Esophagus muscularis mucosa (tissue), 4 donors: ENCODE measurements around the gene KLRC4. TPM values are rescaled to one million over a fixed set of nuclear protein-coding genes. Genes with fewer than 3 reads are reported as not detected.
"Not testable (repeated sequence)": the region's sequence is repeated elsewhere in the genome, so short reads cannot be mapped to it uniquely, and the experiment has no call there.

Experiments
- DNase-seq: peaks from one replicate; pipeline ENCODE4 v3.0.0-alpha.2; 2017; ENCODE audit errors: extremely low spot score
- H3K27ac ChIP-seq, 4 donors: fragments of 200-600 bp; sonication (generic); replicated peaks in 1 of 4; 1 replicate in 3 of 4; 2 replicates in 1 of 4; pipeline ENCODE4 v1.5.1; 2016 to 2019; ENCODE audit warnings: mild to moderate bottlenecking in 1 of 4
- H3K27me3 ChIP-seq, 4 donors: fragments of 200-600 bp; sonication (generic); one replicate each; pipeline versions ENCODE4 v1.5.1 to v1.6.0; 2016 to 2019
- H3K36me3 ChIP-seq, 4 donors: fragments of 200-600 bp; sonication (generic); one replicate each; pipeline ENCODE4 v1.5.1; 2016 to 2019
- H3K4me1 ChIP-seq, 4 donors: fragments of 200-600 bp; sonication (generic); one replicate each; pipeline ENCODE4 v1.5.1; 2016 to 2019
- H3K4me3 ChIP-seq, 4 donors: fragments of 200-600 bp; sonication (generic); 1 replicate in 2 of 4; 2 replicates in 2 of 4; pipeline ENCODE4 v1.5.1; 2016 to 2019; ENCODE audit warnings: mild to moderate bottlenecking in 4 of 4, moderate library complexity in 1 of 4
- H3K9me3 ChIP-seq, 4 donors: fragments of 200-600 bp; sonication (generic); 1 replicate in 3 of 4; 2 replicates in 1 of 4; pipeline ENCODE4 v1.5.1; 2016 to 2019
- CTCF ChIP-seq, 3 experiments: fragments of 200-600 bp in 2 of 3; fragments of 450-650 bp in 1 of 3; sonication (generic) in 2 of 3; IDR thresholded peaks; one replicate each; pipeline ENCODE4 v1.5.1; 2017 to 2019; ENCODE audit warnings: antibody characterized with exemption in 3 of 3, mild to moderate bottlenecking in 2 of 3, moderate library complexity in 1 of 3
- EP300 ChIP-seq: sonication (generic); formaldehyde crosslinking; IDR thresholded peaks from one replicate; pipeline ENCODE4 v1.6.1; 2017; ENCODE audit warnings: antibody characterized with exemption
- POLR2A ChIP-seq: fragments of 450-650 bp; IDR thresholded peaks from one replicate; pipeline ENCODE4 v1.6.1; 2017; ENCODE audit warnings: antibody characterized with exemption, moderate library complexity, mild to moderate bottlenecking, low read depth
- POLR2AphosphoS5 ChIP-seq, 2 donors: sonication (generic); formaldehyde crosslinking; IDR thresholded peaks; one replicate each; pipeline ENCODE4 v1.6.1; 2017; ENCODE audit warnings: antibody characterized with exemption in 2 of 2
- WGBS: methylation state at CpG from one replicate; pipeline ENCODE4 v1.1.5; 2018; 5-methylcytosine and 5-hydroxymethylcytosine counted together
- intact Hi-C: fragments of 100-400 bp; cut with DNase I; formaldehyde crosslinking; loops from one replicate; pipeline ENCODE4 v1.15.1; 2023
- total RNA-seq, 4 donors: library from RNA; depleted of rRNA; stranded (reverse); fragments of >200 nt; gene quantifications; one replicate each; pipeline versions ENCODE4 v1.1.0 to v1.2.1, GENCODE V29; 2016

The KLRC4 gene
- total RNA-seq, 4 donors from 2014 or later, result 0.83 TPM; not detected in 3

GRCh38 chr12:10385166-10385613, 24.4 kb downstream of the KLRC4 start:
- Histone ChIP-seq H3K4me3 (no peak overlapping the region), H3K27me3 (no peaks in the 10 kb centered on the region), H3K36me3 (no peaks in the 10 kb centered on the region), H3K27ac (no peak overlapping the region), H3K4me1 (no peaks in the 10 kb centered on the region), H3K9me3 (no peaks in the 10 kb centered on the region)
- intact Hi-C loops, result no loop called here
- no peak for DNase-seq
- no peak for TF ChIP-seq POLR2AphosphoS5 (IDR thresholded peaks at IDR 0.05)
- TF ChIP-seq CTCF (IDR thresholded peaks at IDR 0.05), result no peak
- no peak for TF ChIP-seq EP300
- no peak for TF ChIP-seq POLR2A
- WGBS, result 59% methylated on average over 2 of the region's 2 CpGs

DNA sequence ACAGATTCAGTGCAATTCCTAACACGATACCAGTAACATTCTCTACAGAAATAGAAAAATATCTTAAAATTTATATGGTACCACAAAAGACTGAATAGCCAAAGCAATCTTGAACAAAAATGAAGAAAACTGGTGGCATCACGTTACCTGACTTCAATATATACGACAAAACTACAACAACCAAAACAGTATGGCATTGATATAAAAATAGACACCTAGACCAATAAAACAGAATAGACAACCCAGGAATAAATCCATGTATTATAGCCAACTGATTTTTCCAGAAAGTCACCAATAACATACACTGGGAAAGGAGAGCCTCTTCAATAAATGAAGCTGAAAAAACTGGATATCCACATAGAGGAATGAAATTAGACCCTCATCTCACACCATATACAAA, 25.4 kb downstream of the KLRC4 start:
- TF ChIP-seq POLR2A, result no peak
- no peak for TF ChIP-seq CTCF (IDR thresholded peaks at IDR 0.05)
- no peak for TF ChIP-seq EP300
- TF ChIP-seq POLR2AphosphoS5 (IDR thresholded peaks at IDR 0.05), result no peak
- Histone ChIP-seq H3K36me3 (no peaks in the 10 kb centered on the region), H3K4me3 (no peak overlapping the region), H3K27me3 (no peaks in the 10 kb centered on the region), H3K4me1 (no peaks in the 10 kb centered on the region), H3K9me3 (no peaks in the 10 kb centered on the region), H3K27ac (no peak overlapping the region)
- DNase-seq, result no peak
- WGBS, result 85% methylated on average over 3 of the region's 3 CpGs
- intact Hi-C loops, result no loop called here

- Histone ChIP-seq H3K4me3 (no peak overlapping the region), H3K27ac (no peak overlapping the region), H3K9me3 (no peaks in the 10 kb centered on the region), H3K27me3 (no peaks in the 10 kb centered on the region), H3K4me1 (no peaks in the 10 kb centered on the region), H3K36me3 (no peaks in the 10 kb centered on the region)
- intact Hi-C loops, result no loop called here
- no peak for DNase-seq
- 89% methylated on average over 4 of the region's 4 CpGs for WGBS
- TF ChIP-seq POLR2A (no peak), CTCF (IDR thresholded peaks at IDR 0.05) (no peak), EP300 (no peak), POLR2AphosphoS5 (IDR thresholded peaks at IDR 0.05) (no peak)
These were observed 27.5 kb downstream of the KLRC4 start for GRCh38 chr12:10381928-10382628.

GRCh38 chr12:10378737-10379136, 30.8 kb downstream of the KLRC4 start:
- H3K27me3 ChIP-seq, H3K4me1 ChIP-seq, H3K27ac ChIP-seq, intact Hi-C loops, DNase-seq, H3K9me3 ChIP-seq, H3K4me3 ChIP-seq, H3K36me3 ChIP-seq: not testable (repeated sequence)
- WGBS, result 75% methylated on average over 2 of the region's 2 CpGs

DNA sequence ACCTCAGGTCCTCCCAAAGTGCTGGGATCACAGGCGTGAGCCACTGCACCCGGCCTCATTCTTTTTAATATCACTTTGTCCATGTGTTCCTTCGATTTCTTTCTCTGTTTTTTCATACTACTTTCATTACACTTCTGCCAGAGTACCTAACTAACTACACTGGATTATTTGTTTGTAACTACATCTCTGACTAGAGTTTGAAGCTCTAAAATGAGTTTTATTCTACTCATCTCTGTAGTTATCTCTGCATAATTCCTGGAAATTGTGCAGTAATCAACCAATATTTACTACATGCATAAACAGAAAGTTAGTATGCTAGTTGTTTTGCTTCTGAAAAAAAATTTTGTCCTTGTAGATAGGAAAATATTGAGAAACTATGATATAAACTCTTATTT, 34.9 kb downstream of the KLRC4 start:
- no peak overlapping the region for H3K4me3 ChIP-seq
- no peaks in the 10 kb centered on the region for H3K9me3 ChIP-seq
- WGBS, result 100% methylated on average over 3 of the region's 3 CpGs
- H3K27ac ChIP-seq, result no peak overlapping the region
- H3K4me1 ChIP-seq, result peaks cover 0 to 5% (median 0%) of the 10 kb centered on the region in 4 donors
- H3K36me3 ChIP-seq, result no peaks in the 10 kb centered on the region
- no peaks in the 10 kb centered on the region for H3K27me3 ChIP-seq
- TF ChIP-seq CTCF (IDR thresholded peaks at IDR 0.05), result no peak
- TF ChIP-seq POLR2A, result no peak
- no peak for TF ChIP-seq POLR2AphosphoS5 (IDR thresholded peaks at IDR 0.05)
- no peak for TF ChIP-seq EP300
- intact Hi-C loops, result no loop called here
- DNase-seq, result no peak
